HepG2 (cell line): ENCODE measurements around the gene DNAJC7. TPM values are rescaled to one million over a fixed set of nuclear protein-coding genes. Genes with fewer than 3 reads are reported as not detected.
A peak's percentile ranks its signal among the peaks of the same experiment; 100 is the strongest.

Experiments
- ATAC-seq: fragments of 200-7000 bp; cut with Tn5 transposase; 3 replicates; pipeline ENCODE4 v1.9.1; 2020; ENCODE audit warnings: mild to moderate bottlenecking, moderate library complexity
- BruUV-seq: library from RNA; stranded (reverse); fragments of 400-500 nt; replicated peaks from 2 replicates; lab custom pipeline; 2021; lab: Mats Ljungman, UMichigan
- CTCF ChIA-PET: fragments of 300-600 bp; formaldehyde crosslinking; extraction: SDS; loops from one replicate; lab custom pipeline; 2021; ENCODE audit warnings: low total read pairs, inconsistent platforms, low intra/inter-chr PET ratio; lab: Yijun Ruan, JAX
- POLR2A ChIA-PET: fragments of 350-600 bp; sonication (Branson Sonifier 250); formaldehyde crosslinking; loops from one replicate; lab custom pipeline; 2020; ENCODE audit warnings: antibody characterized with exemption, inconsistent platforms; lab: Yijun Ruan, JAX
- DNase-seq: peaks from one replicate; pipeline ENCODE4 v3.0.0-alpha.2; 2015; ENCODE audit warnings: low spot score
- FAIRE-seq: peaks from 3 replicates; lab custom pipeline; 2011; peaks lifted over from hg19 to GRCh38; lab: Jason Lieb, UNC
- H2AFZ ChIP-seq: one replicate; pipeline ENCODE4 v1.6.1; 2011; ENCODE audit warnings: low read length, inconsistent platforms
- H3K27ac ChIP-seq: fragments of 300-600 bp; 3 replicates; pipeline ENCODE4 v1.8.0; 2011; ENCODE audit warnings: mixed run types, mild to moderate bottlenecking, mixed read lengths, low read length, inconsistent platforms; ENCODE audit not compliant: insufficient read depth; ENCODE audit errors: extremely low read length
- H3K27me3 ChIP-seq, 2 experiments: fragments of 200-600 bp in 1 of 2; 2 replicates in 1 of 2; 3 replicates in 1 of 2; pipeline versions ENCODE4 v1.6.0 to v1.8.0; 2011; ENCODE audit warnings: low read length in 2 of 2, mild to moderate bottlenecking in 2 of 2, moderate library complexity in 2 of 2, inconsistent platforms in 1 of 2; ENCODE audit not compliant: insufficient read depth in 2 of 2, control insufficient read depth in 1 of 2
- H3K36me3 ChIP-seq, 2 experiments: fragments of 200-600 bp in 1 of 2; replicated peaks in 1 of 2; 2 replicates in 1 of 2; 3 replicates in 1 of 2; pipeline versions ENCODE4 v1.5.1 to v1.8.0; 2011; ENCODE audit warnings: low read length in 2 of 2, inconsistent platforms in 1 of 2; ENCODE audit not compliant: insufficient read depth in 2 of 2, control insufficient read depth in 1 of 2
- H3K4me1 ChIP-seq: 2 replicates; pipeline ENCODE4 v1.5.1; 2012; ENCODE audit warnings: low read length, inconsistent platforms; ENCODE audit not compliant: insufficient read depth
- H3K4me2 ChIP-seq: 2 replicates; pipeline ENCODE4 v1.6.0; 2011; ENCODE audit warnings: low read depth, low read length, inconsistent platforms
- H3K4me3 ChIP-seq, 3 experiments: fragments of 200-600 bp in 1 of 3; sonication (generic), shearing (Covaris generic) in 1 of 3; replicated peaks in 1 of 3; 2 replicates each; pipeline ENCODE4 v1.5.1; 2011 to 2016; ENCODE audit warnings: low read length in 3 of 3, inconsistent platforms in 2 of 3, low read depth in 2 of 3, mild to moderate bottlenecking in 2 of 3, control low read depth in 1 of 3, mixed read lengths in 1 of 3; ENCODE audit not compliant: insufficient read depth in 1 of 3
- H3K79me2 ChIP-seq: one replicate; pipeline ENCODE4 v1.6.1; 2011; ENCODE audit warnings: low read length, inconsistent platforms; ENCODE audit not compliant: insufficient read depth
- H3K9ac ChIP-seq: 2 replicates; pipeline ENCODE4 v1.6.0; 2011; ENCODE audit warnings: mild to moderate bottlenecking, low read depth, low read length, inconsistent platforms; ENCODE audit not compliant: insufficient read depth
- H3K9me3 ChIP-seq: 2 replicates; pipeline ENCODE4 v1.5.1; 2012; ENCODE audit warnings: mild to moderate bottlenecking, low read length
- H4K20me1 ChIP-seq: 2 replicates; pipeline ENCODE4 v1.6.0; 2011; ENCODE audit warnings: inconsistent platforms, mild to moderate bottlenecking, low read length, moderate library complexity; ENCODE audit not compliant: insufficient read depth
- NR2F1 ChIP-seq, 2 experiments: fragments of 450-650 bp in 1 of 2; formaldehyde crosslinking in 1 of 2; IDR thresholded peaks; 2 replicates each; pipeline versions ENCODE4 v1.5.0 to v1.6.1; 2016 to 2020; ENCODE audit warnings: mild to moderate bottlenecking in 1 of 2, missing compliant biosample characterization in 1 of 2, missing genetic modification reagents in 1 of 2, moderate library complexity in 1 of 2
- RBM22 ChIP-seq: fragments of 200-400 bp; formaldehyde crosslinking; optimal IDR thresholded peaks from 2 replicates; pipeline ENCODE3; 2017; ENCODE audit warnings: mild to moderate bottlenecking, low read length, moderate library complexity
- ZBTB7A ChIP-seq: sonication (generic); formaldehyde crosslinking; IDR thresholded peaks from 2 replicates; pipeline ENCODE4 v1.8.0; 2022; ENCODE audit warnings: mild to moderate bottlenecking, missing genetic modification reagents
- ZNF280D ChIP-seq: sonication (generic); formaldehyde crosslinking; IDR thresholded peaks from 2 replicates; pipeline ENCODE4 v1.5.1; 2020; ENCODE audit warnings: mild to moderate bottlenecking, missing genetic modification reagents
- ZNF430 ChIP-seq: sonication (generic); formaldehyde crosslinking; IDR thresholded peaks from 2 replicates; pipeline ENCODE4 v1.9.0; 2021; ENCODE audit warnings: mild to moderate bottlenecking, missing genetic modification reagents
- ZNF547 ChIP-seq: sonication (generic); formaldehyde crosslinking; IDR thresholded peaks from 2 replicates; pipeline ENCODE4 v1.5.1; 2020; ENCODE audit warnings: mild to moderate bottlenecking, missing genetic modification reagents
- WGBS: methylation state at CpG from one replicate; pipeline ENCODE4 v1.1.6; 2017; ENCODE audit warnings: low lambda C conversion rate; 5-methylcytosine and 5-hydroxymethylcytosine counted together
- in situ Hi-C: cut with HindIII; loops from 2 replicates; pipeline ENCODE4 v1.10.0; 2017; ENCODE audit warnings: low pct_unique_long_range_greater_than_20kb; ENCODE audit not compliant: extremely low pct_ligation_motif_present
- intact Hi-C: fragments of 100-400 bp; cut with micrococcal nuclease; formaldehyde crosslinking; loops from one replicate; pipeline ENCODE4 v1.10.0; 2022; ENCODE audit not compliant: unreplicated experiment
- polyA plus RNA-seq, 8 experiments: library from polyadenylated mRNA; depleted of rRNA in 3 of 8; stranded (reverse) in 7 of 8; unstranded in 1 of 8; fragments of >200 nt; fragmentation: Illumina TruSeq in 4 of 8; extraction: Trizol in 4 of 8; gene quantifications; 2 replicates each; pipeline versions ENCODE4 v1.2.1 to v1.2.3, GENCODE V29; 2011 to 2016; ENCODE audit warnings: low read depth in 4 of 8, missing spikeins in 1 of 8, mixed read lengths in 1 of 8; ENCODE audit not compliant: insufficient read depth in 1 of 8
- total RNA-seq, 5 experiments: library from RNA; depleted of rRNA; stranded (reverse); fragments of >200 nt; fragmentation: Illumina TruSeq; extraction: Trizol; gene quantifications; 2 replicates each; pipeline ENCODE4 v1.2.3, GENCODE V29; 2016; ENCODE audit warnings: low read depth in 1 of 5

DNAJC7 gene
- total and polyA plus RNA-seq, 2 of the 13 experiments (the other 11 are each of a cell fraction or from before 2014, with no cell fraction given), result 47.7 to 132 TPM

- Histone ChIP-seq H3K4me3 (peak overlapping the region in 1 of 3 experiments; percentile 35; a peak in 1 of 6 replicates), H3K36me3 (peaks cover 22 to 45% of the 10 kb centered on the region in 2 experiments), H2AFZ (no peak overlapping the region), H3K79me2 (peaks cover 66% of the 10 kb centered on the region), H3K4me1 (peaks cover 42% of the 10 kb centered on the region), H3K27ac (peak overlapping the region; percentile 77), H3K9ac (no peak overlapping the region; the same call in 1 of the 2 replicates), H4K20me1 (peaks cover 12% of the 10 kb centered on the region), H3K27me3 (no peaks in the 10 kb centered on the region), H3K4me2 (peak overlapping the region; percentile 67), H3K9me3 (no peaks in the 10 kb centered on the region)
- CTCF ChIA-PET, result no interaction called here
- intact Hi-C loops, result loop anchor here (2.0 kb wide), 1 partner anchor 15 kb away; the partner anchor contains the start of gene DNAJC7
- BruUV-seq, result no TSS peak
- in situ Hi-C loops, result no loop called here
- FAIRE-seq, result no peak
- POLR2A ChIA-PET, result interaction anchor here (0.6 to 9.0 kb wide), 19 partner anchors 10 to 314 kb away, joined by 3 to 183 read pairs (median 5); partner anchors contain the start of genes CNP, DNAJC7, EIF1 and NKIRAS2
- WGBS, result 92% methylated on average over 7 of the region's 7 CpGs
- TF ChIP-seq ZNF430 (CRISPR knock-in tag), result no peak
- TF ChIP-seq ZNF280D (CRISPR knock-in tag), result peak; percentile 27; the same call in 1 of the 2 replicates
- no peak for TF ChIP-seq ZBTB7A (CRISPR knock-in tag)
- 0 out of 2 replicates have a peak, but pooled peaks have one; percentile 23 for TF ChIP-seq ZNF547 (CRISPR knock-in tag)
- TF ChIP-seq NR2F1 (CRISPR knock-in tag; IDR thresholded peaks at IDR 0.05), result peak in 1 of 2 experiments; percentile 29; a peak in 1 of 4 replicates
- TF ChIP-seq RBM22, result peak; percentile 53
- DNase-seq, result no peak
- ATAC-seq, result peak; percentile 35
These were observed 15.0 kb downstream of the DNAJC7 start for GRCh38 chr17:42002175-42002791.
